DMS53 (cell line): ENCODE results near the gene ERF.

Experiments used
- DNase-seq: peaks from one replicate; lab custom pipeline; 2025; lab: John Stamatoyannopoulos, UW

ERF gene

DNA sequence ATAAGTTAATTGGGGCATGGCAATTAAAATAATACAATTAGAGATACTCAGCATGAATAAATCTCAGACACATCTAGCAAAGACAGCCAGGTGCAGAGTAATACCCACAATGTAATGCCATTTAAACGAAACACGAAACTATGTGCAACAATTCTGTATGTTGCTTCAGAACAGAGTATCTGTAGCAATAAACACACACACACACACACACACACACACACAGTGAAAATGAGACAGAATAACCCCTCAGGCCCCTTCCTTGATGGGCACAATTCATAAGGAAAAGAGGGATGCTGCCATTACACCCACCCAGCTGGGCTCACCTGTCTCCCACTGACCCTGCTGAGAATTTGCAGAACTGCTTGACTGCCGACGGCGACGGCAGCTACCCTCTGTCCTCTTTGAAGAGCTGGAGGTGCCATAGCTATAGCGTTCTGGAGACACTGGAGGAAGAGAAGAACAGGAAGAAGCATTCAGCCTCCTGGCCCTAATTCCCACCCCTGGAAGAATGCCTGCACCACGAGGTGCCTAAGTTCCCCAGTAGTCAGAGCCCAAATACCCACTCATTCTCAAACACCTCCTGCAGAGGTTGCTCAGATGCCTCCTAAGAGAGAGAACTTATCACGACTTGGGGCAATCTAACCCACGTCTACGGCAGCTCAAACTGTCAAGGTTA, 40.0 kb downstream of the ERF start:
- DNase-seq: no peak

DNA sequence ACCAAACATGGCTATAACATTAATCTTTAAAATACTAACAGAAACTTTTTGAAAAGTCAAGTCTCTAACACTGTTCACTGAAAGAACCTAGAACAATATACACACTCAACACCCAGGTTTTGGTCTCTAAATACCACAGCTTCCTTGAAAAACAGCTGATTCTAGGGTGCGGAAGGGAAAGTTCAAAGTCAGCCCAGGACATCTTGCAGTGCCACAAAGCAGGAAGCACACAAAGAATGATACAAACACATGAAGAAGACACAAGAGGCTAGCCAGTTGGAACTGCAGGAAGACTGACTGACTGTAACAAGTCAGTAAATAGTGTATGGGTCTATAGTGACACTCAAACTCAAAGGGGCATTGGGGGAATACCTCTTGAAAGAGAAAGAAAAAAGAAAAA, 42.0 kb downstream of the ERF start:
- no peak for DNase-seq

DNA sequence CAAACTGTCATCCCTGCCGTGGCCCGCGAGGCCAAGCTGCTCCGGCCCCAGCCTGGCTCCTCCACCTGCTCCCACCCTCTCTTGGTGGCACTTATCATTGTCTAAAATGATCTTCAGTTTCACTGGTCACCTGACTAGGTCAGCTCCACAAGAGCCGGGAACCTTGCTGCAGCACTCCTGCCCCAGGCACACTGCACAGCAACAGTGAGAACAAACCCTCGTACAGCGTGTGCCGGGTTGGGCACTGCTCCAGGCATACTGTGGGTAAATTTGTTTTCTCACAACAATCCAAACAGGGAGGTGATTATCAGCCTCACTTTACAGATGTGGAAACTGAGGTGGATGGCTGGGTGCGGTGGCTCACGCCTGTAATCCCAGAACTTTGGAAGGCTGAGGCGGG, 46.3 kb downstream of the ERF start:
- DNase-seq: no peak

DNA sequence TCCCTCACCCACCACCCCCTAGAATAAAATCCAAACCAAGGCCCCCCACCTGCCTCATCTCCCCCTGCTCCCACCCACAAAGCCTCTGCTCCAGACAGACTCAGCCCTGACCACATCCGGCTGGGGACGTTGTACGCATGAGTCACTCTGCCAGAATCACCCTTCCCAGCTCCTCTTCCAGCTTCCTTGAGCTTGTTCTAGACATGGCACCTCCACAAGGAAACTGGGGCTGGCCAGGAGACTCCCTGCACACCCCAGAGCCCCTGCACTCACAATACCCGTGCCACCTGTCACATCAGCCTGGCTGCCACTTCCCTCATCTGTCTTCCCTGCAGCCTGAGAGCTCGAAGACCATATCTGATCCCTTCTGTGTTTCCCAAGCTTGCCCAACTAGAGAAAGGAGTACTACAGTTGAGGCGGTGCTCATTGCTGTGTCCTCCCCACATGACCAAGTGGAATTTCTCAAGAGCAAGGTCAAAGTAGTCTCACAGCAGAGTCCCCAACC, 47.1 kb downstream of the ERF start:
- DNase-seq: no peak

DNA sequence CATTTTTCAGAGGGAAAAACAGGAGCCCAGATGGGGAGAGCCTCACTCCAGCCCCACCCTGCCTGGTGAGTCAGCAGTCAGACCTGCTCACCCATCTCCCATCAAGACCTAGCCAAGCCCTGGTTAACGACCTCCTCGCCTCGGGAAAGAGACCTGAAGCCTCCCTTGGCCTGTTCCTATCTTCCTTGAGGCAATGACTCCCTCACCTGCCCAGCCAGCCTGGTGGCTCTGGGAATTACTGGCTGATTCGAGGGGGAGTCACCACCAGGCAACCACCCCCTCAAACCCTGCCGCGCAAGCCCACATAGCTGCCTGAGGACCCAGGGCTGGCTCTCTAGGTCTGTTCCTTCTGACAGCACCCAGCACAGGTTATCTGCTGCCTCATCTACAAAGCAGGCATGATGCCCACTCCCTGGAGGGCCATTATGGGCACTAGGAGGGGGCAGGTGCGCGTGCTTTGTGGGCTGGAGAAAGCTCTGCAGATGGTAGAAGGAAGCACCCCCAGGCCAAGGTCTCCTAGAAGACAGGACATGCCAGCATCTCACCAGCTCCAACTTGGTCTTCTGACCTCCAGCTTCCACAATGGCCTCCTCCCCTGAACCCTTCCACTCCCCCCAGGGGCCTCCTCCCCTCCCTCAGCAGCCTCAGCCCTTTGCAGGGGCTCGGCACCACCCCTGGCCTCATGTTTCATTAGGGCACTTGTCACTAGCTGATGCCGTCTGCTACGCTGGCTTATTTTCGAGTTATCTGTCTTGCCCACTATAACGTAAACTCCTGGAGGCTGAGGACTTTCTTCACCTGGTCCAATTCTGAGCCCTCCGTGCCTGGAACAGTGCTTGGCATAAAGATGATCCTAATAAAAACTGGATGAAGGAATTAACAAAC, 47.8 kb downstream of the ERF start:
- DNase-seq: no peak

DNA sequence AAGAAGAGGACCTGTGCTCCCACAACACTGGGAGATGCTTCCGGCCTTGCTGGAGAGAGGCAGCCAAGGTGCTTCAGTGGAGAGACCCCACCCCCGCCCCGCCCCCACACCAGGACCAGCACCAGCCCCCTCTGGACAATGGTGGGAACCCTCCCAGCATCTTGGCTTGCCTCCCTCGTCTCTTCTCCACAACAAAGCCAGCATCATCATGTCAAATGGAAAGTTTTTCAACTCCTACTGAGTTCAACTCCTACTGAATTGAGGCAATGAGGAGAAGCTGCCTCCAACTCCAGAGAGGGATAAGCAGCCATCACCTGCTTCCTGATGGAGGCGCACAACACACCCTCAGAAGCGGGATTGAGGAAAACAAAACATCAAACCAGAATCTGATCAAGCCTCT, 50.3 kb downstream of the ERF start:
- DNase-seq: no peak

DNA sequence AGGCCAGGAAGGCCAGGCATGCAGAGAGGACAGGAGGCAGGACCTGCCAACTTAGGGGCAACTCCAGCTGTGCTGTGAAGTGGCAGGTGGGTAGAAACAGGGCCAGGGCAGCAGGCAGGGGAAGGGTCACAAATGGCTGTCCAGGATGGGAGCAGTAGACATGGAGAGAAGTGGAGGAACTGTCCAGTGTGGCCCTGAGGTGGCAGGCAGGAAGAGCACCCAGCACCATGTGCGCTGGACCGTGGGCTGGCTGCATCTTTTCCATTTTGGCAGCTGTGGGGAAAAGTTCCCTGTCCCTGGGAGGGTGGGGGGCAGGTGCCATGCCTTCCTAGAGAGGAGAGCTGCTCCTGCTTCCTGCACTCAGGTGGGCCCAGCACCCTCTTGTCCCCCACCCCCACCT, 51.2 kb downstream of the ERF start:
- no peak for DNase-seq

DNA sequence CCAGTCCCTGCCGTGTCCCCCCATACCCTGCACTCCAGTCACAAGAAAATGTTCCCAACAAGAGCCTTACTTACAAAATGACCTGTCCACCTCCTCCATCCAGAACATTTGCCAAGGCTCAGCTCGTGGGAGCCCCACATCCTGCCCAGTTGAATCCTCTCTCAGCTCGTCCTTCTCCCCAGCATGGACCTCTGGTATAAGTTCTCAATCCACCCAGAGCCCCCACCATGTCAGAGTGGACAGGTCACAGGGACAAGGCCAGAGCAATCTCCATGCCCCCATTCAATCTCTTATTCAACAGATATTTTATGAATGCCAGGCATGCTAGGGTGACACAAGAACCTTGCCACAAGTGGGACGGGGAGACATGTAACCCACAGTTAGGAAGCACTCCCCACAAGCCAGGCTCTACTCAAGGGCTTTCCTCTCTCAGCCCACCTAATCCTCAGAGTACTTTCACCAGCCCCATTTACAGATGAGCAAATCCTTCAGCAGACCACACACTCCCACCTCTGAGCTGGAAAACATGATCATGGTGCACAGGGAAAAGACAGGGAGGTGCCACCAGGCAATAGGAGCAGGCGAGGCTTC, 52.5 kb downstream of the ERF start:
- DNase-seq: no peak

DNA sequence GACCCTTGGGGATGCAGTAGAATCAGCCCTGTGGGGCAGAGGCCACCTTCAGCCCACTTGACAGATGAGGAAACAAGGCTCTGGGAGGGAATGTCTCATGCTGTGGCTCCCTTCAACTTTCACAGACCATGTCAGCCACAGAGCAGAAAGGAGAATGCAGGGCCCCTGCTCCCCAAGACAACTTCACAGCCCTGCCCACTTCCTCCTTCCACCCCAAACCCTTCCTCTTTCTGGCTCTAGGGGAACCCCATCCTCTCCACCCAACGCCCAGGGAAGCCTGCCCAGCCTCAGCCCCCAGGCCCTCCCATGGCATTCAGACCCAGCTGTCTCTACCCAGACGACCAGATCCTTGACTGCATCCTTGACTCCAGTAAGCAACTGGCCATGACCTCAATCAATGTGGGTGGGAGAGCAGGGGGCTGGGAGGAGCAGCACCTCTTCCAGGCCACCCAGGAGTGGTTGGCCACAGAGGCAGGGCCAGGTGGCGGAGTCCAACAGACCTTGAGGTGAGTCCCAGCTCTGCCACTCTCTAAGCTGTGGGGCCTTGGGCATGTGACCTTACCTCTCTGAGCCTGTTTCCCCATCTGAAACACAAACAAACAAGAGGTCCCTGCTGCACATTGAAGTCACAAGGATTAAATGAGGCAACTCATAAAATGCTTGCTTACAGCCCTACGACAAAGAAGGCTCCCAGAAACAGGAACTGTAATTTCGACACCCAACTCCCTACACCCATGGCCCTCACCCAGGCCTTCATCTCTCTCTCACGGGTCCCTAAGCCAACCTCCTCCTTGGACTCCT, 53.2 kb downstream of the ERF start:
- DNase-seq: no peak

DNA sequence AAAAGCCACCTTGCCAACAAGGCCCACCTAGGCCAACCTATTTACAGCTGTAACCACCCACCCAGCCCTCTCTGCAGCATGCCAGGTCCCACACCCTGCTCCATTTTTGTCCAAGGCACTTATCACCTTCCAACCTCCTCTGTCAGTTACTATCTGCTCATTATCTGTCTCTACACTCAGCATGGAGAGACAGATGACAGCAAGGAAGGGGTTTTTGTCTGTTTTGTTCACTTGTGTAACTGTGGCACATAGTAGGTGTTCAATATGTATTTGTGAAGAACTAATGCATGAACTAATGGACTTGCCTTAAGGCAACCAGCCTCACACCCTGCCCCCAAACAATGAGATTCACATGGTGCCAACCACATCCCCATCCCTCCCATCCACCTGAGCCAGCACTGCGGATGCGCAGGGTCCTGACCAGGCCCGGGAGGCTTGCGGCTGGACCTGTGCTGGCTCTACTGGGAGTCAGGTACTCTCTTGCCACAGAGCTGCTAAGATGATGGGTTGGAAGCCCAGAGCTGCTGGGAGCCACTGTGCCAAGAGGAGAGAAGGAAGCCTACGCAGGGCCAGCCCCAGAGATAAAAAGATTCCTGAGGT, 54.7 kb downstream of the ERF start:
- no peak for DNase-seq

DNA sequence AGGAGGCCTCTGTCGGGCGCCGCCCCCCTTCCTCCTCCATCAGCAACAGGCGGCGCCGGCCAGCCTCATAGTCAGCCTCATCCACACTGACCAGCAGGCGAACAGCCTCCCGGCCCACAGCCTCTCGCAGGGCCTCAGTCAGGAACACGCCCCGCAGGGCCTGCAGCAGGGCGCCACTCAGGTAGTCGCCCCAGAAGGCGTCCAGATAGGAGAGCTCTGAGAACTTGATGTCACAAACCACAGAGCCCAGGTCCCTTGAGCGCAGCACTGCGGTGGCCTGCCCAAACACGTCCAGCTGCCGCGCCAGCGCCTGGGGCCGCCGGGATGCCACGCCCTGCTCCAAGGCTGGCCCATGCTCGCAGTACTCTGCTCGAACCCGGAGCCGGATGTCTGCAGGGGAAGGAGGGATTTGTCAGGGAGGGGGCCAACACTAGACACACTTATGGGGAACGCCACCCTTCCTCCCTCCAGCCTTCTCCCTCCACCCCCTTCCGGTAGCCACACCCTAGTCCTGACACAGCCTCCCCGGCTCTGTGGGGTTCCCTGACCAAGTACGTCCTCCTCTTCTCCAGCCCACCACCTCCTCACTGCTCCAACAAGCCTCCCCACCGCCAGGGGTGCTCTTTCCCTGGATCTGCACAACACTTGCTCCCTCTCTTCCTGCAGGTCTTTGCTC, 55.4 kb downstream of the ERF start:
- no peak for DNase-seq

DNA sequence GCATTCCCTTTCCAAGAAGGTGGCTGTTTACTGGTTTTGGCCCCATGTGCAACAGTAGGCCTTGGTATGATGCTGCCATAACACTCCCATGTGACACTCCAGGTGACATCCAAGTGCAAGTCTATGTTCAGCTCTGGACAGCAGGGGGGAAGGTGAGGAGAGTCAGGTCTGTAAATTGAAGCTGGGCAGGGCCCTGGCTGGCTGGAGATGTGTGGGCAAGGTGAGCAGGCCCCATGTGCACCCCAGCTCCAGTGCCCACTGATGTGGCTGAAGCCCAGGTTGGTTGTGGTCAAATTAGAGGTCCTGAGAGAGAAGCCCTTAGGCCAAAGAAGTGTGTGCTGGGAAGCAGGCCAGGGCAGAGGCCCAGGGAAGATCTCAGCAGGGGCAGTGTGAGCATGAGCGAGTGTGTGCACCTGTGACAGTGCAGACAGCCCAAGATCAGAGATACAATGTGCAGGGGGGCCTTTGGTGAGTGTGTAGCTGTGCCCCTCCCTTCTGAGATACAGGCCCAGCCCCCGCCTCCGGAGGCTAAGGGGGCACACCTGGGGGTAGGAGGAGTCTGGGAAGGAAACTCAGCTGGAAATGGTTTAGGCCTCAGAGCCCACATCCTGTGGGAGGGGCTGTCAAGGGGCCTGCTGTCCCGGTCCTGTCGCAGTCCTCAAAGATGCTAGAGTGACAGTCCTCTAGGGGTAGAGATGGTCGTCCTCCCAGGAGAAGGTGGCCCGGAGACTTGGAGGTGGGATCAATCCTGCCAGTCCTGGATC, 56.1 kb downstream of the ERF start:
- no peak for DNase-seq
